H1 (cell line): ENCODE results near the gene CAPZA2. TPM values are rescaled to one million over a fixed set of nuclear protein-coding genes. Genes with fewer than 3 reads are reported as not detected.

Source experiments
- CTCF ChIA-PET: fragments of 300-600 bp; sonication (Branson Sonifier 250); formaldehyde crosslinking; loops from one replicate; lab custom pipeline; 2021; ENCODE audit not compliant: partially characterized antibody; lab: Charles Lee
- POLR2A ChIA-PET: fragments of 300-600 bp; sonication (Branson Sonifier 250); formaldehyde crosslinking; loops from one replicate; lab custom pipeline; 2021; ENCODE audit warnings: inconsistent platforms; ENCODE audit not compliant: partially characterized antibody; lab: Charles Lee
- DNase-seq, 2 experiments: peaks; one replicate each; pipeline versions ENCODE4 v3.0.0 to v3.0.0-alpha.2; 2010 to 2022; ENCODE audit warnings: low spot score in 2 of 2, low read depth in 1 of 2, mixed read lengths in 1 of 2
- FAIRE-seq: peaks from 2 replicates; lab custom pipeline; 2011; peaks lifted over from hg19 to GRCh38; lab: Jason Lieb, UNC
- H2AFZ ChIP-seq: 2 replicates; pipeline ENCODE4 v1.8.1; 2012; ENCODE audit warnings: low read length, inconsistent platforms
- H2AK5ac ChIP-seq: 2 replicates; pipeline ENCODE4 v1.6.1; 2013; ENCODE audit warnings: low read depth, low read length
- H2BK120ac ChIP-seq: replicated peaks from 2 replicates; pipeline ENCODE3; 2013; ENCODE audit warnings: low read depth, low read length, inconsistent platforms
- H2BK12ac ChIP-seq: 2 replicates; pipeline ENCODE4 v1.6.1; 2013; ENCODE audit warnings: low read depth, low read length
- H2BK15ac ChIP-seq: 2 replicates; pipeline ENCODE4 v1.6.1; 2013; ENCODE audit warnings: low read length
- H2BK20ac ChIP-seq: 2 replicates; pipeline ENCODE4 v1.6.1; 2013; ENCODE audit warnings: low read length
- H2BK5ac ChIP-seq: 2 replicates; pipeline ENCODE4 v1.6.1; 2013; ENCODE audit warnings: low read depth, low read length
- H3K14ac ChIP-seq: 2 replicates; pipeline ENCODE4 v1.6.1; 2013; ENCODE audit warnings: inconsistent platforms; ENCODE audit not compliant: insufficient read length
- H3K18ac ChIP-seq: 2 replicates; pipeline ENCODE4 v1.6.1; 2013; ENCODE audit warnings: low read length; ENCODE audit errors: extremely low read depth
- H3K23ac ChIP-seq: 2 replicates; pipeline ENCODE4 v1.6.1; 2013; ENCODE audit warnings: inconsistent platforms; ENCODE audit not compliant: insufficient read length
- H3K23me2 ChIP-seq: 2 replicates; pipeline ENCODE4 v1.6.1; 2013; ENCODE audit warnings: low read depth, low read length
- H3K27ac ChIP-seq: 2 replicates; pipeline ENCODE4 v1.6.1; 2011; ENCODE audit warnings: low read depth, low read length, inconsistent platforms
- H3K27me3 ChIP-seq, 4 experiments: replicated peaks in 1 of 4; 1 replicate in 1 of 4; 2 replicates in 3 of 4; pipeline versions ENCODE4 v1.6.1 to v1.8.1; 2011 to 2013; ENCODE audit warnings: low read length in 3 of 4, mild to moderate bottlenecking in 3 of 4, inconsistent platforms in 2 of 4, mixed read lengths in 2 of 4, moderate library complexity in 1 of 4; ENCODE audit not compliant: control insufficient read depth in 3 of 4, insufficient read depth in 3 of 4; ENCODE audit errors: extremely low read depth in 1 of 4
- H3K36me3 ChIP-seq, 4 experiments: 2 replicates each; pipeline versions ENCODE4 v1.6.1 to v1.8.1; 2011 to 2013; ENCODE audit warnings: mild to moderate bottlenecking in 4 of 4, low read length in 3 of 4, moderate library complexity in 2 of 4, control low read depth in 1 of 4, inconsistent platforms in 1 of 4; ENCODE audit not compliant: insufficient read depth in 4 of 4, control insufficient read depth in 2 of 4
- H3K4ac ChIP-seq: replicated peaks from 2 replicates; pipeline ENCODE3; 2013; ENCODE audit warnings: low read length, low read depth, mixed read lengths, inconsistent platforms; ENCODE audit not compliant: insufficient read length
- H3K4me1 ChIP-seq, 4 experiments: replicated peaks in 1 of 4; 1 replicate in 1 of 4; 2 replicates in 3 of 4; pipeline versions ENCODE4 v1.6.1 to v1.8.1; 2011 to 2013; ENCODE audit warnings: low read length in 3 of 4, inconsistent platforms in 2 of 4, mixed read lengths in 1 of 4; ENCODE audit not compliant: insufficient read depth in 4 of 4, control insufficient read depth in 3 of 4
- H3K4me2 ChIP-seq, 2 experiments: 2 replicates each; pipeline versions ENCODE4 v1.6.1 to v1.8.1; 2011 to 2013; ENCODE audit warnings: low read depth in 2 of 2, low read length in 2 of 2, control low read depth in 1 of 2, inconsistent platforms in 1 of 2, mild to moderate bottlenecking in 1 of 2; ENCODE audit not compliant: insufficient read depth in 1 of 2
- H3K4me3 ChIP-seq, 4 experiments: fragments of 200-600, 300-600 bp in 1 of 4; sonication (generic), shearing (Covaris generic), sonication (Bioruptor Twin) in 1 of 4; 2 replicates each; pipeline versions ENCODE4 v1.5.1 to v1.8.1; 2011 to 2016; ENCODE audit warnings: low read length in 4 of 4, low read depth in 3 of 4, control low read depth in 2 of 4, inconsistent platforms in 2 of 4, mild to moderate bottlenecking in 2 of 4, mixed read lengths in 1 of 4, moderate library complexity in 1 of 4; ENCODE audit not compliant: insufficient read depth in 2 of 4; ENCODE audit errors: extremely low read depth in 1 of 4
- H3K56ac ChIP-seq: replicated peaks from 2 replicates; pipeline ENCODE3; 2013; ENCODE audit warnings: low read depth, mild to moderate bottlenecking, mixed read lengths, low read length, inconsistent platforms; ENCODE audit not compliant: insufficient read length
- H3K79me1 ChIP-seq: 2 replicates; pipeline ENCODE4 v1.6.1; 2013; ENCODE audit warnings: low read depth, low read length, control low read depth
- H3K79me2 ChIP-seq, 2 experiments: 2 replicates each; pipeline versions ENCODE4 v1.6.1 to v1.8.1; 2012 to 2013; ENCODE audit warnings: low read length in 2 of 2, mild to moderate bottlenecking in 2 of 2, inconsistent platforms in 1 of 2; ENCODE audit not compliant: insufficient read depth in 2 of 2, control insufficient read depth in 1 of 2
- H3K9ac ChIP-seq, 4 experiments: replicated peaks in 1 of 4; 1 replicate in 1 of 4; 2 replicates in 3 of 4; pipeline versions ENCODE4 v1.6.1 to v1.8.1; 2011 to 2013; ENCODE audit warnings: low read depth in 3 of 4, low read length in 3 of 4, control low read depth in 2 of 4, mild to moderate bottlenecking in 2 of 4, moderate library complexity in 2 of 4, inconsistent platforms in 1 of 4; ENCODE audit errors: extremely low read depth in 1 of 4
- H3K9me3 ChIP-seq, 2 experiments: 2 replicates each; pipeline versions ENCODE4 v1.6.1 to v1.8.1; 2012 to 2013; ENCODE audit warnings: mild to moderate bottlenecking in 2 of 2, moderate library complexity in 2 of 2, control low read depth in 1 of 2, inconsistent platforms in 1 of 2, low read depth in 1 of 2, low read length in 1 of 2, mixed read lengths in 1 of 2; ENCODE audit not compliant: insufficient read depth in 2 of 2
- H4K20me1 ChIP-seq, 2 experiments: replicated peaks in 1 of 2; 2 replicates each; pipeline versions ENCODE3 to v1.8.1; 2011 to 2013; ENCODE audit warnings: inconsistent platforms in 2 of 2, low read length in 2 of 2, mild to moderate bottlenecking in 1 of 2; ENCODE audit not compliant: insufficient read depth in 2 of 2, control insufficient read depth in 1 of 2
- H4K5ac ChIP-seq: 2 replicates; pipeline ENCODE4 v1.6.1; 2013; ENCODE audit warnings: low read length, low read depth, mixed read lengths, inconsistent platforms; ENCODE audit not compliant: insufficient read length
- H4K8ac ChIP-seq: 2 replicates; pipeline ENCODE4 v1.8.0; 2013; ENCODE audit warnings: mild to moderate bottlenecking, moderate library complexity, low read length, inconsistent platforms; ENCODE audit not compliant: insufficient read depth; ENCODE audit errors: extremely low read depth
- H4K91ac ChIP-seq: replicated peaks from 2 replicates; pipeline ENCODE3; 2013; ENCODE audit warnings: low read length, mixed read lengths, inconsistent platforms; ENCODE audit not compliant: insufficient read length
- HDAC2 ChIP-seq, 2 experiments: fragments of 300-600 bp in 1 of 2; sonication (generic) in 1 of 2; IDR thresholded peaks; 2 replicates each; pipeline ENCODE4 v1.6.1; 2011 to 2012; ENCODE audit warnings: low read depth in 2 of 2, low read length in 2 of 2, mild to moderate bottlenecking in 2 of 2, moderate library complexity in 2 of 2, borderline replicate concordance in 1 of 2, inconsistent platforms in 1 of 2
- TAF7 ChIP-seq: optimal IDR thresholded peaks from 2 replicates; pipeline ENCODE3; 2011; ENCODE audit warnings: low read depth, mild to moderate bottlenecking, inconsistent platforms, low read length, moderate library complexity, borderline replicate concordance
- TEAD4 ChIP-seq: IDR thresholded peaks from 2 replicates; pipeline ENCODE4 v1.6.1; 2012; ENCODE audit warnings: low read depth, low read length, inconsistent platforms, mixed read lengths
- polyA plus RNA-seq, 7 experiments: library from polyadenylated mRNA; depleted of rRNA in 3 of 7; stranded (reverse) in 5 of 7; unstranded in 2 of 7; fragments of >200 nt in 5 of 7; fragments of 200-250 nt in 2 of 7; gene quantifications; 1 replicate in 5 of 7; 2 replicates in 1 of 7; 4 replicates in 1 of 7; pipeline versions ENCODE4 v1.2.1 to v1.2.3, GENCODE V29; 2011 to 2013; ENCODE audit warnings: missing spikeins in 2 of 7, mixed read lengths in 2 of 7
- total RNA-seq: library from RNA; stranded (reverse); fragmentation: NEBNext Ultra II Directional; extraction: Animal tissue kit (Norgen Biotek cat#: 25700); gene quantifications from 2 replicates; pipeline ENCODE4 v1.2.1, GENCODE V29; 2021

The CAPZA2 gene
- total and polyA plus RNA-seq, 2 of the 8 experiments (the other 6 are each of a cell fraction or from before 2014, with no cell fraction given), result 33.2 to 145 TPM

GRCh38 chr7:116968631-116969030 is 106.2 kb downstream of the CAPZA2 start:
- ChIA-PET CTCF (interaction anchor here (1.4 kb wide), 1 partner anchor 38 kb away, joined by 4 read pairs; no protein-coding TSS in a partner anchor), POLR2A (interaction anchor here (0.6 to 6.7 kb wide), 3 partner anchors 10 to 65 kb away, joined by 3 to 34 read pairs (median 6); partner anchors contain the start of gene ST7)
- DNase-seq, result no peak

More at GRCh38 chr7:116968631-116969030, 106.2 kb downstream of the CAPZA2 start:
- Histone ChIP-seq H3K9ac (no peak overlapping the region), H3K56ac (no peak overlapping the region), H3K4ac (no peak overlapping the region), H2BK20ac (no peak overlapping the region), H2BK15ac (no peak overlapping the region), H3K79me2 (peaks cover 0 to 38% of the 10 kb centered on the region in 2 experiments; a peak in 2 of 4 replicates), H3K4me1 (peaks cover 4 to 18% (median 12%) of the 10 kb centered on the region in 4 experiments; a peak in 4 of 7 replicates), H3K4me2 (no peak overlapping the region; a peak in 1 of 4 replicates), H2BK120ac (no peak overlapping the region), H3K14ac (no peak overlapping the region), H4K5ac (no peak overlapping the region), H4K20me1 (no peaks in the 10 kb centered on the region), H3K27ac (no peak overlapping the region)
- TF ChIP-seq TEAD4 (0 out of 2 replicates have a peak, but pooled peaks have one; percentile 7), TAF7 (no peak), HDAC2 (IDR thresholded peaks at IDR 0.05; ENCODE audit: borderline replicate concordance in 1 of 2, low read depth in 2 of 2, low read length in 2 of 2) (no peak)
- TF ChIP-seq, all 59 proteins: peak for 1
- H2AFZ ChIP-seq, result no peak overlapping the region
- H3K23me2 ChIP-seq, result no peaks in the 10 kb centered on the region
- H3K4me3 ChIP-seq, result no peak overlapping the region
- no peak overlapping the region for H4K91ac ChIP-seq
- no peak overlapping the region for H3K18ac ChIP-seq
- H3K36me3 ChIP-seq, result no peaks in the 10 kb centered on the region
- no peaks in the 10 kb centered on the region for H3K27me3 ChIP-seq
- FAIRE-seq, result no peak
- H3K9me3 ChIP-seq, result no peaks in the 10 kb centered on the region
- no peak overlapping the region for H4K8ac ChIP-seq
- H2BK12ac ChIP-seq, result no peak overlapping the region
- H2AK5ac ChIP-seq, result no peak overlapping the region
- H3K23ac ChIP-seq, result no peak overlapping the region
- no peaks in the 10 kb centered on the region for H3K79me1 ChIP-seq
- no peak overlapping the region for H2BK5ac ChIP-seq
